NCI-H2227 (cell line): ENCODE data around the gene HPS4.
A peak's percentile ranks its signal among the peaks of the same experiment; 100 is the strongest.
"Not testable (repeated sequence)": the region's sequence is repeated elsewhere in the genome, so short reads cannot be mapped to it uniquely, and the experiment has no call there.

Experiments
- DNase-seq: peaks from one replicate; lab custom pipeline; 2025; ENCODE audit not compliant: unreplicated experiment; lab: John Stamatoyannopoulos, UW

Gene HPS4

DNA sequence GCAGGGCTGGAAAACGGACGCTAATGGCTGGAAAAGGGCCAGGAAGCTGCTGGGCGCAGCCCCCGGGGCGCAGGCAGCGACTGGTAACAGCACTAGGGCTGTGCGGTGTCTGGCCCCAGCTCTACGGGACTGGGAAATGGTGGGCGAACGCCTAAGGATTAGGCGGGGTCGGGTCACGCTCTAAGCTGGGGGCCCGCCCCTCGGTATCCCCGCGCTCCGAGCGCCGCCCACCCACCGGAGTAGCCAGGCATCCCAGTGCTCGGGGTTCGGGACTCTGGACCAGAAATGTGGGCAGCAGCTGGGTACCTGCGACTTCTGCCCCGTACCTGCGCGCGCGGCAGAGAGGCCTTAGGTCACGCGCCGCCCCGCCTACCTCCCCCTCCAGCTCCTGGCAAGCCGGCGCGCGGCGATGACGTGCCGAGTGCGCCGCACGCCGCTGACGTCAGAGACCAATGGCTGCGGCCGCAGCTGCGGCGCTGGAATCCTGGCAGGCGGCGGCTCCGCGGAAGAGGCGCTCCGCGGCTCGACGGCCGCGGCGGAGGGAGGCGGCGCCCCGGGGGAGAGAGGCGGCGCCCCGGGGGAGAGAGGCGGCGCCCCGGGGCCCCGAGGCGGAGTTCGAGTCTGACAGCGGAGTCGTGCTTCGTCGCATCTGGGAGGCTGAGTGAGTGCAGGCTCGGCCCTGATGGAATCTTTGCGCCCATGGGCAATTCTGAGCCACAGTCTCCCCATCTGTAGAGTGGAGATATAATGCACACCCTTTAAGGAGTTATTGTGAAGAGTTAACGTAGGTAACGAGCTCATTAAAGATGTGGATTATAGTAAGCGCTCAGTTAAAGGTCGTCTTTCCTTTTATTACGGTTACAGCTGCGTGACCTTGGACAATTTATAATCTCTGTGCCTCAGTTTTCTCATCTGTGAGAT is at the start of gene HPS4, which contains the start of gene SRRD:
Gene HPS4, minus strand, starts transcription at position 345 of the 921 bp plus-strand sequence. CDS start 2,021 bp downstream, outside the sequence.
Gene SRRD, plus strand, starts transcription at position 439 of the 921 bp plus-strand sequence. Its CDS starts 14 bp downstream, at position 453.
- DNase-seq = peak; percentile 94

DNA sequence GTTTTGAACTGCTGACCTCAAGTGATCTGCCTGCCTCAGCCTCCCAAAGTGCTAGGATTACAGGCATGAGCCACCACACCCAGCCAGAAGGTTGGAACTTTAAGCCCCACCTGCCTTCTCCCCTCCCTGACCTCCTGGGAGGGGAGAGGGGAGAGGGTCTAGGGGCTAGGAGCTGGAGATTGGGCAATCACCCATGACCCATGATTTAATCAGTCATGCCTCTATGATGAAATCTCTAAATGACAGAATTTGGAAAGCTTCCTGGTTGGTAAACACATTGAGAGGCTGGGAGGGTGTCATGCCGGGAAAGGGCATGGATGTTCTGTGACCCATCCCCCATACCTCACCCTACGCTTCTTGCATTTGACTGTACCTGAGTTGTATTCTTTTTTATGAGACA is 45.8 kb upstream of the HPS4 start:
- DNase-seq = no peak

DNA sequence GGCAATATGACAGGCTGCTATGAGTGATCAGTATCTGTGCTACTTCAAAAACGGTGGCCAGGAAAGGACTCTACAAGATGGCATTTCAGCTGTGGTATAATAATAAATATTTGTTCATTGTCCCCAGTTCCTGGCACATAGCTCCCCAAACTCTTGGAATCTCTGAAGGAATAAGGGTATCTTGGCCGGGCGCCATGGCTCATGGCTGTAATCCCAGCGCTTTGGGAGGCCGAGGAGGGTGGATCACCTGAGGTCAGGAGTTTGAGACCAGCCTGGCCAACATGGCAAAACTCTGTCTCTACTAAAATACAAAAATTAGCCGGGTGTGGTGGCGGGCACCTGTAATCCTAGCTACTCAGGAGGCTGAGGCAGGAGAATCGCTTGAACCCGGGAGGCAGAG is 44.9 kb upstream of the HPS4 start:
- not testable (repeated sequence) for DNase-seq

DNA sequence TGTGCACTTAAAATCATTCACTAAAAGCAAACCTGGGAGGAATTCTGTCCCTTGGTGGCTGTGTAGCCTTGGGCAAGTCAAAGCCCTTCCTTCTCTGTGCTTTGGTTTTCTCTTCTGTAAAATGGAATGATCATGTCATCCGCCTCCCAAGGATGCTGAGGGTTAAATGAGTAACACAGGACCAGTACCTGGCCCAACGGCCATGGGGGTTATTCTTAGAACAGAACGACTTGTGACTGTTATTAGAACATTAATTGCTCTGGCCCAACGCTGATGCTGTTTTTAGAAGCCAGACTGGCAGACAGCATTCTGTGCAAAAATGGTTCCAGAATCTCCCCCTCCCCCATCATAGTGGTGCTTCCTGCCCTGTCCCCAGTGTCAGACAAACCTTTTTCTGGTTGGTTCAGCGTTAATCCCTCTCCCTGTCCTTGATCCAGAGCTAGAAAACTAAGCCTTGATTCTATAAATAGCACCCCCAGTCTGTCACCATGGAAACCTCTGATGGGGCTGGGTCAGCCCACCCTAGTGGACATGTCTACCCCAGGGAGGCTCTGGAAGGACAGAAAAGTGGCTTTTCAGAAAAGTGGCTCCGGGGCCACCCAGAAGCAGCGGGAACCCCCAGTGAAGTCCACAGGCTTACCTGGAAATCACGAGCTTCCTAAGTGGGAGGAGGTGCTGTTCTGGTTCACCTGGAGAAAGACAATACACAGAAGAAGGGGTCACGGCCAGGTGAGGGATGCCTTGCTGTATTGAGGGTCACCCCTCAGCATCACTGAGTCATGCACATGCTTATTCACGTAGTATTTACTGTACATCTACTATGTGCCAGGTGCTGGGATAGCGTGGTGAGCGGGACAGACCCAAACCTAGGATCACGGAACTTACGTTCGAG is 44.2 kb upstream of the HPS4 start:
- peak; percentile 9 for DNase-seq

DNA sequence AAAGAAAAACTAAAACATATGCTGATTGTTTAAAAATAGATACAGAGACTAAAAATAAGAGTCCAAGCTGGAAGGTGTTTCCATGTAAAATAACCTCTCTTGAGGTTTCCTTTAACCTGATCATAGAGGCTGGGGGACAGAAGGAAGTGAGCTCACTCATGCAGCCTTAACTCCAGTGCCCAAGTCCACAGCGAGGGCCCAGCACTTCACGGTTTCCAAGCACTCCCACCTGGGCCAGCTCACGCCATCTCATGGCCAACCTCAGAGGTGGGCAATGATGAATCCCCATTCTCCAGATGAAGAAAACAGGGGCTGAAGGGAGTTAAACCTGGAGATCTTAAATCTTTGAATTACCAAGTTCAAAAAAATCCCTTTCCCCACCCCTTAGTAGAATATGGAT is 43.6 kb upstream of the HPS4 start:
- no peak for DNase-seq

DNA sequence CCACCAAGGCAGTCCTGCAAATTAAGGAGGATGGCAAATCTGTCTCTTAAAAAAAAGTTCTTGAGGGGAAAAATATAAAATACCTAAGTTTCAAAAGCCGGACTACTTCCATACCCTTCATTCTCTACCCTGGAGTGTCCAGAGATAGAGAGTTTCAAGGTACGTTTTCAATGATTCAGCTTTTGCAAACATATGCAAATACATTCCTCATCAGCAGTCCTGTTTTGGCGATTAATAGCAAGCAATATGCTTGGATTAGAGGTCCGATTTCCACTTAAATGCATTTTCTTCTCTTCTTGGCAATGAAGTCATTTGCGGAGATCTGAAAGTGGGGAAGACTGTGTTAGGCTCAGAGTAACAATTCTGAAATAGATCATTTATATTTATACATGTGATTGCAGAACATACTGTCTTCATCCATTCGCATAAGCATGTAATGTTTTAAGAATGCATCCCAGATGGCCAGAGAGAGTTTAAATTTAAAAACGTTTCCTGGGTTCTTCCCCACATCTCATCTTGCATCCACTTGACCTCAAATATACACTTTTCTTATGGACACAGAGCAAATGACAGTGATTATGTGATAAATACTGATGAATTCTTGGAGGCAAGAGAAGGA is 42.5 kb upstream of the HPS4 start:
- DNase-seq = no peak

DNA sequence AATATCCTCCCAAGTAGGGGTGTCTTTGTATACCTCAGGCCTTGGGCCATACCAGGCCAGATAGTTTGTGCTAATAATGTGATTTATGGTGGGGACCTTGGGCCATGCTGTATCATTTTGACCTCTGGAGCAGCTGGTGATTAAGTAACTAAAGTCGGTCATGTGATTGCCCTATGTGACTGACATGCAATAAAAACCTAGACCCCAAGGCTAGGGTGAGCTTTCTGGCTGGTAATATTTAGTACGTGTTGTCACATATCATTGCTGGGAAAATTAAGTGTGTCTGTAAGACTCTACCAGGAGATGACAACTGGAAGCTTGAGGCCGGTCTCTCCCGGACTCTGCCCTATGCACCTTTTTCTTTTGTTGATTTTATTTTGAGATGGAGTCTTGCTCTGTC is 41.3 kb upstream of the HPS4 start:
- DNase-seq = no peak

DNA sequence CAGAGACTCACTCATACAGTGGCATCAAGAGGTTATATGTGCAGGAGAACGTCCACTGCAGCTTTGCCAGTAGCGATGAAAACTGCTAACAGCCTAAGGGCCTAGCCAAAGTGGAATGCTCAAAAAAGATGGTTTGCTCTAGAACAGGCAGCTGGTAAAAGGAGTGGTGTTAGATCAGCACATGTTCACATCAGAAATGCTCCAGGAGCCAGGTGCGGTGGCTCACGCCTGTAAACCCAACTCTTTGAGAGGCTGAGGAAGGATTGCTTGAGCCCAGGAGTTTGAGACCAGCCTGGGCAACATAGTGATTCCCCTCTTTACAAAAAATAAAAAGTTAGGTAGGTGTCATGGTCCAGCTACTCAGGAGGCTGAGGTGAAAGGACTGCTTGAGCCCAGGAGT is 39.0 kb upstream of the HPS4 start:
- no peak for DNase-seq

DNA sequence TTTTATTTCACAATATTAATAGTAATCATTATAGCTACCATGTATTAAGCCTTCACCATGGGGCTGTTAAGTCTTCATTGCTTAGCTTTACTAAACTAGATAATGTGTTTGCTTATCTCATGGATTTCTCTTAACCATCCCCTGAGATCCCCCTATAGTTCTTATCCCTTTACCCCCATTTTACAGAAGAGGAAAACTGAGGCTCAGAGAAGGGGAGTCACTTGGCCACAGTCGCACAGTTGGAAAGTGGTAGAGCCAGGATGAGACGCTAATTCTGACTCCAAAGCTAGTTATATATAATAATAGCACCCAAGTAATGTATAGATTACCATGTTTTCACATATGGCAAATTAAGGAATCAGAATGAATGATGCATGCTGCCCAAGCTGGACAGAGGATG is 38.4 kb upstream of the HPS4 start:
- no peak for DNase-seq

DNA sequence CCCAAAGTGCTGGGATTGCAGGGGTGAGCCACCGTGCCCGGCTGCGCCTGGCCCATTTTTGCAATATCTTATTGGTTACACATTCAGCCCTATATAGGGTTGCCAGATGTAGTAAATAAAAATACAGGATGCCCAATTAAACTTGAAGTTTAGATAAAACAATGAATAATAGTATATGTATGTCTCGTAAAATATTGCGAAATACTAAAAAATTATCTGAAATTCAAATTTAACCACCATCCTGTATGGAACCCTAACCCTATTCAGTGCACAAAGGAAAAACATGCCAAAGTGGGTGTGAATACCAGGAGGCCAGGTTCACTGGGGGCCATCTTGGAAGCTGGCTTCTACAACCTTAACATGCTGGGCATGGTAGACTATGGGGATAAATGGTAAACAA is 33.8 kb upstream of the HPS4 start:
- no peak for DNase-seq

DNA sequence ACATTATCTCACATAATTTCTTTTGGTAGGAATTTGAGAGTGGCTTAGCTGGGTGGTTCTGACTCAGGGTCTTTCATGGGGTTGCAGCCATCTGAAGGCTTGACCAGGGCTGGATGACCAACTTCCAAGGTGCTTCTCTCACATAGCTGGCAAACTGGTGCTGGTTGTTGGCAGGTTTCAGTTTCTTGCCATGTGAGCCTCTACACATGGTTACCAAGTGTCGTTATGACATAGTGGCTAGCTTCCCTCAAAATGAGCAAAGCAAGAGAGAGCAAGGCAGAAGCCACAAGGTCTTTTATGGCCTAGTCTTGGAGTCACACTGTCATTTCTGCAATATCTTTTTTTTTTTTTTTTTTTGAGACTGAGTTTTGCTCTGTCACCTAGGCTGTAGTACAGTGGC is 32.9 kb upstream of the HPS4 start:
- DNase-seq = no peak

DNA sequence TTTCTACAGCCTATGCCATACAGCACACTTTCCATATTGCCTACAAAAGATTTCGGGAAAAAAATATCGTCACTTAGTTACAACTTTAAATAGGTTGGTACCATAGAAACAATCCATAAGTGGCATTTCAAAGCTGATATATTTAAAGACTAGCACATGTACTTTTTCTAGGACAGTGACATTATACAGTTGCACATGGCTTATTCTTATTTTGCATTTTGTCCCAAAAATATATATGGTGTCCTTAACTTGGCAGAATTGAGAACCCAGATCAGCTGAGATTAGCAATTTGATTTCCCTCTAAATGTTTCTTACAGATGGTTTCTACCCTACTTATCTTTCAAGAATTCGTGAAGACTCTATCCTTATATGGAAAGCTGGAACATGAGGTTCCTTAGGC is 32.3 kb upstream of the HPS4 start:
- DNase-seq = no peak

DNA sequence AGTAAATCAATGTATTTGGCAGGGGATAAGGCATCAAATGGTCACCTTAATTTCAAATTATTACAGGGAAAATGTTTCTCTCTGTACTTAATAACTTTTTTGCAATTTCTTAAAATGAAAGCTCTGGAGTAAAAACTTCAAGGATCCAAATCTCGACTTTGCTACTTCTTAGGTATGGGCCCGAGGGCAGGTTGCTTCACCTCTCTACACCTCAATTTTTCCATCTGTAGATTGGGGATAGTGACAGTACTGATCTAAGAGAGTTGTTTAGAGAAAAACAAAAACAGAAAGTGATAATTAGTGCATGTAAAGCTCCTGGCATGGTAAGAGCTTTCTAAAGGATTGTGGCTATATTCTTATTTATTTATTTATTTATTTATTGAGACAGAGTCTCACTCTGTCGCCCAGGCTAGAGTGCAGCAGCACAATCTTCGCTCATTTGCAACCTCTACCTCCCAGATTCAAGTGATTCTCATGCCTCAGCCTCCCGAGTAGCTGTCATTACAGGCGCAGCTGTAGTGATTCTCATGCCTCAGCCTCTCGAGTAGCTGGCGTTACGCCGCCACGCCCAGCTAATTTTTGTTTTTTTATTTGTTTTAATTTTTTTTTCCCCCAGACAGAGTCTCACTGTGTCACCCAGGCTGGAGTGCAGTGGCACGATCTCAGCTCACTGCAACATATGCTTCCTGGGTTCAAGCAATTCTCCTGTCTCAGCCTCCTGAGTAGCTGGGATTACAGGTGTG is 31.0 kb upstream of the HPS4 start:
- DNase-seq = no peak

DNA sequence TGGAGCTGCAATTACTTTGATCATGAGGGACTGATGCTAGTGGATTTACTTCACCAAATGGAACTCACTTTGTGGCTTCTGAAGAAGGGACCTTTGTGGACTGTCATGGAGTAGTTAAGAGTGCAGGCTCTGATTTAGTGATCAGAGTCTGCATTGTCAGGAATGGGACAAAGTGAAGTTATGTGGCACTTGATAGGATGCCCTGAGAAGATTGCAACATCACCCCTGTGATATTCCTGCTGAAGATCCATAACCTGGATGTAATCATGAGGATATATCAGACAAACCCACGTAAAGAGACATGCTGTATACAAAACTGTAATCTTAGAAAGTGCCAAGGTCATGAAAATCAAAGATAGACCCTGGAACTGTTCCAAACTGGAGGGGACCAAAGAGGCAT is 30.3 kb upstream of the HPS4 start:
- DNase-seq = no peak

DNA sequence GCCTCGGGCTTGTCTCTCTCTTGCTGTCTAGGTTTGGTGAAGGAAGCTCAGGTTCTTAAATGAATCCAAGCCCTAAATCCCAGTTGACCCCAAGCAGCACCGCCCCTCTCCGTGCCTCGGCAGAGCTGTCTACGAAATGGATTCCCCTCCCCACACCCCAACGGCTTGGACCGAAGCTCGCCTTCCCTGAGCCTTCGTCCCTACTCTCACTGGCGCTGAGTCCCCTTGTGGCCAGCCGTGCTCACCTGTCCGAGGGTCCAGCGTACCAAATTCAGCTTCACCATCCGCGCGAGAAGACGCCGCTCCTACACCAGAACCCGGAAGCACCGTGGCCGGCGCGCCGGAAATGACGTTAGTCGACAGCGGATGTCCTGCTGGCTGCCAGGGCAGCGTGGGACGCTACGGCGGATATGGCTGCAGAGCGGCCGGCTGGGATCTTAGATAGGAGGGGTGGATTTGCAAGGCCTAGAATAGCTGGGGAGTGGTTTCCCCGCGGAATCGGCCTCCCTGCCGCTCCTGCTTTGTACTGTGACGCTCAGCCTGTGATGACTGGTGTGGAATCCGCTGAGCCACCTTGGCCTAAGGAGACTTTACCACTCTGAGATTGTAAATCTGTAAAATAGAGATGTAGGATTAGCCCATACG is 28.7 kb upstream of the HPS4 start, which contains the start of gene TFIP11:
Gene TFIP11, minus strand, starts transcription at position 325 of the 645 bp plus-strand sequence. CDS start 2,201 bp downstream, outside the sequence.
- DNase-seq = peak; percentile 92

DNA sequence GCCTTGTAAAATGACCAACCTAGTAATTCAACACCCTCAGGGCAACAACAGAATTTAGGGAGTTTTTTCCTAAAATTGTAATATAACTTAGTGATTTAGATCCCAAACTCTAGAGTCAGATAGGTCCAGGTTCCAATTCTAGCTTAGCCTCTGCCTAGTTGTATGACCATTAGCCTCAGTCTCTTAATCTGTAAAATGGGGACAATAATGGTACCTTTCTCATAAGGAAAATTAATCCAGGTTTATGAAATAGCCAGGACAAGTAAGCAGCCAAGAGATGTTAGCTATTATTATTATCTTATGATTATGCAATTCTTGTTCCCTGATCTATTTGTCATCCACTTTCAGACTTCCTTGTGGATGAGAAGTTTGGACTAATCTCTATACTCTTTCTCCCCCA is 24.6 kb upstream of the HPS4 start:
- no peak for DNase-seq

DNA sequence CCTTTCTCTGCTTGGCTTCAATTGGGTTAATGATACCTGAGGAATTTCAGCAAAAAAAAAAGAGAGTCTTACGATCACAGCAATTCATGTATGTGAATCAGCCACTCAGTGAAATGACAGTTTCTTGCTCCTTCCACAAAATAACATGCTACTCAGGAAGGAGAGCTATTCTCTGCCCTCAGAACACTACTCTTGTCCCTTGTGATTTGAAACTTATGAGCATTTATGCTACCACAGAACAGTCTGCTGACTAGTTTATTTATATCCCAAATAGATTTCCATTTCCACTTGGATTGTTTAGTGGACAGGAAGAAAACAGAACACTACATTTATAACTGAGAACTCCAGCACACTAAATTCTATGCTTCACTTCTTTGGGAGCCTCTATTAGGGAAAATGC is 20.2 kb upstream of the HPS4 start:
- DNase-seq = no peak

DNA sequence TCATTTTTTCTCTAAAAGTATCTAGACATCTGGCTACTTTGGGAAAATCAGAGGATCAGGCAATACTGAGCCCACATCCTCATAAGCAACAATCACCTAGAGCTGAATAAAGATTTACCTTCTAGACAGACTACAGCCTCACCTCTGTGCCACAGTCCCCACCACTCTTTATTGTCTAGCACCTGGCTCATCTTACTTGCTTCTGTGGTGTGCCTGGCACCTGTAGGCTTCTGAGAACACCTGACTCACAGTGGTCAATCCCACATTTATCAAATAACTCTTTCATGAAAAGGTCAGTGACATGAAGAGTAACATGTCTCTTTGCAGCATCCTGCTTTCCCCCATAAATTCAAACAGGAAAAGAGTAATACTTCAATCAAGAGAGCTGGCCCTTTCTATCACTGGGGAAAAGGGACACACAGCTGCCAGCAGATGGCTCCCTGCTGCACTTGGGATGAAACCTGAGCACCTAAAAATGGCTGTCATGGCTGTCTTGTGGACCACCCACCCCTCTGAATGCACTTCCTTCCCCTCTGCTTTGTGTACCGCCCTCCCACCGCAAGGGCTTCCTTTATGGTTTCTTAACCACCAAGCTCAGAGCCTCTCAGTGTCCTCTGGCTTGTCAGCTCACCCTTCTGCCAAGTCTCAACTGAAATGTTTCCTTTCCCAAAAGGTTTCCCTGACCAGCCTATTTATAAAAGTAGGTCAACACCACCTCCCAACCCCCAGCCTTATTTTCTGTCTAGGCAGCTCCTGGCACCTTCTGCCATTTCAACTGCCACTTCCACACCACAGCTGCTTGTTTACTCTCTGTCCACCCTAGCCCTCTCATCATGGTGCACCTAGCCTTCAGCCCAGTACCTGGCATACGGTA is 19.3 kb upstream of the HPS4 start:
- DNase-seq = peak; percentile 39

DNA sequence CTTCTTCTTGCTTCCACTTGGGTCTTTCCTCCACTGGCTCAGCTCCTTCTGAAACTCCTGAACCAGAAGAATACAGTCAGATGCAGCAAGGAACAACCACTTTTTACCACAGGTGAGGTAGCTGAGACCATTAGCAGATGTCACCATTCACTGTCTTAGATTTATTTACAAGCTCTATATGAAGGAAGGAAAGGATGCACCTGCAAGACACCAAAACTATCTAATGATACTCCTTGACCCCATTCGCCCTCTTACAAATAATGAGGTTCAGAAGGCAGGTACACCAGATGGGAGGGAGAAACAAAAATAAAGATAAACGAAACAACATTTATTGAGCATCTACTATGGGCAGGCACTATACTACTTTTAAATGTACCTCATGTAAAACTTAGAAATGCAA is 18.4 kb upstream of the HPS4 start:
- no peak for DNase-seq
